GM23338 (cell line): ENCODE data around the gene POLA1. TPM values are rescaled to one million over a fixed set of nuclear protein-coding genes. Genes with fewer than 3 reads are reported as not detected.

ENCODE experiments used
- ATAC-seq: fragments of 200-7000 bp; cut with Tn5 transposase; 3 replicates; pipeline ENCODE4 v1.9.1; 2020
- DNase-seq: peaks from one replicate; pipeline ENCODE4 v3.0.0-alpha.2; 2015; ENCODE audit warnings: low spot score
- H2AFZ ChIP-seq: fragments of 200-600 bp; sonication (generic); 2 replicates; pipeline ENCODE4 v1.8.0; 2016; ENCODE audit warnings: antibody characterized with exemption, mild to moderate bottlenecking, moderate library complexity
- H3F3A ChIP-seq: fragments of 200-600 bp; sonication (generic); replicated peaks from 2 replicates; pipeline ENCODE4 v1.8.0; 2017; ENCODE audit warnings: antibody characterized with exemption, mixed run types, low read depth
- H3K27ac ChIP-seq: fragments of 200-600 bp; sonication (generic); 2 replicates; pipeline ENCODE4 v1.6.1; 2016; ENCODE audit warnings: low read depth
- H3K27me3 ChIP-seq: fragments of 200-600 bp; sonication (generic); 2 replicates; pipeline ENCODE4 v1.8.0; 2016; ENCODE audit warnings: mild to moderate bottlenecking, mixed run types, moderate library complexity; ENCODE audit not compliant: insufficient read depth
- H3K36me3 ChIP-seq: fragments of 200-600 bp; sonication (generic); 2 replicates; pipeline ENCODE4 v1.8.0; 2016; ENCODE audit warnings: mild to moderate bottlenecking; ENCODE audit not compliant: insufficient read depth
- H3K4me1 ChIP-seq: fragments of 200-600 bp; sonication (generic); 2 replicates; pipeline ENCODE4 v1.8.0; 2016; ENCODE audit warnings: mild to moderate bottlenecking, moderate library complexity; ENCODE audit not compliant: insufficient read depth
- H3K4me2 ChIP-seq: fragments of 200-600 bp; sonication (generic); 2 replicates; pipeline ENCODE4 v1.7.1; 2017; ENCODE audit warnings: mixed run types
- H3K4me3 ChIP-seq: fragments of 200-600 bp; sonication (generic); 2 replicates; pipeline ENCODE4 v1.6.1; 2016; ENCODE audit warnings: mixed run types
- H3K79me2 ChIP-seq: fragments of 200-600 bp; sonication (generic); replicated peaks from 2 replicates; pipeline ENCODE4 v1.8.0; 2017; ENCODE audit warnings: mild to moderate bottlenecking; ENCODE audit not compliant: insufficient read depth
- H3K9me2 ChIP-seq: fragments of 200-600 bp; sonication (generic); 2 replicates; pipeline ENCODE4 v1.8.0; 2017; ENCODE audit not compliant: insufficient read depth
- H4K20me1 ChIP-seq: fragments of 200-600 bp; sonication (generic); replicated peaks from 2 replicates; pipeline ENCODE4 v1.8.0; 2017; ENCODE audit warnings: mild to moderate bottlenecking; ENCODE audit not compliant: insufficient read depth
- H3K27ac Mint-ChIP-seq: 2 replicates; pipeline ENCODE4 v1.8.0; 2020; ENCODE audit warnings: inconsistent platforms, mild to moderate bottlenecking, moderate library complexity, mixed read lengths
- H3K27me3 Mint-ChIP-seq: 3 replicates; pipeline ENCODE4 v1.8.0; 2022; ENCODE audit warnings: low read depth, mild to moderate bottlenecking, moderate library complexity, mixed read lengths, inconsistent platforms; ENCODE audit not compliant: insufficient read depth, poor library complexity
- H3K36me3 Mint-ChIP-seq: 3 replicates; pipeline ENCODE4 v1.8.0; 2021; ENCODE audit warnings: low read depth, mild to moderate bottlenecking, inconsistent platforms, moderate library complexity, mixed read lengths
- H3K4me1 Mint-ChIP-seq: 3 replicates; pipeline ENCODE4 v1.8.0; 2020; ENCODE audit warnings: mild to moderate bottlenecking, inconsistent platforms, mixed read lengths
- H3K4me3 Mint-ChIP-seq: 3 replicates; pipeline ENCODE4 v1.8.0; 2021; ENCODE audit warnings: moderate library complexity, mild to moderate bottlenecking, inconsistent platforms, mixed read lengths
- H3K9me3 Mint-ChIP-seq: 3 replicates; pipeline ENCODE4 v1.8.0; 2020; ENCODE audit warnings: moderate library complexity, mild to moderate bottlenecking, inconsistent platforms, mixed read lengths
- CTCF ChIP-seq, 2 experiments: fragments of 200-600 bp in 1 of 2; sonication (generic) in 1 of 2; conservative IDR thresholded peaks; 2 replicates each; pipeline versions ENCODE4 v1.5.1 to v1.6.1; 2016 to 2017; ENCODE audit warnings: antibody characterized with exemption in 2 of 2, low read depth in 2 of 2, mild to moderate bottlenecking in 2 of 2, moderate library complexity in 1 of 2
- EZH2phosphoT487 ChIP-seq: fragments of 200-600 bp; sonication (generic); IDR thresholded peaks from one replicate; pipeline ENCODE4 v1.8.1; 2018; ENCODE audit warnings: antibody characterized with exemption; ENCODE audit not compliant: unreplicated experiment
- REST ChIP-seq: IDR thresholded peaks from one replicate; pipeline ENCODE4 v1.6.1; 2018; ENCODE audit warnings: antibody characterized with exemption; ENCODE audit not compliant: unreplicated experiment
- ZNF114 ChIP-seq: fragments of 250-450 bp; sonication (Bioruptor Pico); IDR thresholded peaks from 2 replicates; pipeline ENCODE4 v1.5.0; 2020; ENCODE audit warnings: mild to moderate bottlenecking, moderate library complexity
- ZNF331 ChIP-seq: fragments of 250-450 bp; sonication (Bioruptor Pico); IDR thresholded peaks from 2 replicates; pipeline ENCODE4 v1.5.0; 2020; ENCODE audit warnings: low read depth, mild to moderate bottlenecking, moderate library complexity
- ZNF462 ChIP-seq: fragments of 250-450 bp; sonication (Bioruptor Pico); IDR thresholded peaks from 2 replicates; pipeline ENCODE4 v1.5.0; 2020; ENCODE audit warnings: mild to moderate bottlenecking, moderate library complexity
- polyA plus RNA-seq: library from polyadenylated mRNA; unstranded; fragments of >200 nt; fragmentation: Nextera tagmentation; extraction: Ambion mirVana; gene quantifications from 2 replicates; pipeline ENCODE4 v1.2.1, GENCODE V29; 2016
- total RNA-seq: library from RNA; depleted of rRNA; stranded (reverse); fragments of >200 nt; shearing (Covaris generic); gene quantifications from 2 replicates; pipeline ENCODE4 v1.2.3, GENCODE V29; 2014

The POLA1 gene
- total and polyA plus RNA-seq, 2 experiments from 2014 or later, result 12.6 to 36.6 TPM

- Histone ChIP-seq H2AFZ (no peak overlapping the region), H3K4me3 (no peak overlapping the region), H3K36me3 (no peaks in the 10 kb centered on the region), H3K4me2 (no peak overlapping the region), H3K9me2 (no peaks in the 10 kb centered on the region), H4K20me1 (no peaks in the 10 kb centered on the region), H3K27me3 (no peaks in the 10 kb centered on the region), H3F3A (no peaks in the 10 kb centered on the region), H3K27ac (no peak overlapping the region), H3K79me2 (no peaks in the 10 kb centered on the region), H3K4me1 (peaks cover 13% of the 10 kb centered on the region)
- no peak overlapping the region for H3K4me3 Mint-ChIP-seq
- no peak for DNase-seq
- TF ChIP-seq EZH2phosphoT487, result no peak
- TF ChIP-seq ZNF114, result no peak
- TF ChIP-seq REST, result no peak
- TF ChIP-seq ZNF331, result no peak
- no peak for TF ChIP-seq CTCF (conservative IDR thresholded peaks at IDR 0.05; ENCODE audit: low read depth in 2 of 2)
- no peak for TF ChIP-seq ZNF462 (CRISPR knock-in tag)
- no peaks in the 10 kb centered on the region for H3K27me3 Mint-ChIP-seq
- H3K27ac Mint-ChIP-seq, result no peak overlapping the region
- peaks cover 13% of the 10 kb centered on the region for H3K4me1 Mint-ChIP-seq
- no peaks in the 10 kb centered on the region for H3K36me3 Mint-ChIP-seq
- no peak for ATAC-seq
- H3K9me3 Mint-ChIP-seq, result no peaks in the 10 kb centered on the region
These were observed 34.6 kb upstream of the POLA1 start for GRCh38 chrX:24659106-24659505.
